Astrocyte (in vitro differentiated cells and primary cell): ENCODE measurements around the gene AKAP13. TPM values are rescaled to one million over a fixed set of nuclear protein-coding genes. Genes with fewer than 3 reads are reported as not detected.

Source experiments
- DNase-seq: peaks from one replicate; pipeline ENCODE4 v3.0.0-alpha.2; 2010; ENCODE audit warnings: low read depth
- FAIRE-seq: peaks from 2 replicates; lab custom pipeline; 2011; peaks lifted over from hg19 to GRCh38; lab: Jason Lieb, UNC
- H2AFZ ChIP-seq: 2 replicates; pipeline ENCODE4 v1.6.0; 2012; ENCODE audit warnings: low read depth, low read length, inconsistent platforms
- H3K27ac ChIP-seq: 2 replicates; pipeline ENCODE4 v1.5.1; 2011; ENCODE audit warnings: low read depth, low read length, inconsistent platforms
- H3K27me3 ChIP-seq: 2 replicates; pipeline ENCODE4 v1.6.0; 2011; ENCODE audit warnings: low read length, inconsistent platforms; ENCODE audit not compliant: insufficient read depth
- H3K36me3 ChIP-seq: 2 replicates; pipeline ENCODE4 v1.5.1; 2011; ENCODE audit warnings: low read length, inconsistent platforms; ENCODE audit not compliant: insufficient read depth
- H3K4me1 ChIP-seq: 2 replicates; pipeline ENCODE4 v1.5.1; 2011; ENCODE audit warnings: low read length, inconsistent platforms; ENCODE audit not compliant: insufficient read depth
- H3K4me2 ChIP-seq: 2 replicates; pipeline ENCODE4 v1.6.0; 2012; ENCODE audit warnings: low read length, inconsistent platforms
- H3K4me3 ChIP-seq: 2 replicates; pipeline ENCODE4 v1.5.1; 2011; ENCODE audit warnings: low read depth, mild to moderate bottlenecking, low read length, inconsistent platforms; ENCODE audit not compliant: insufficient read depth
- H3K79me2 ChIP-seq: 2 replicates; pipeline ENCODE4 v1.6.0; 2012; ENCODE audit warnings: mild to moderate bottlenecking, low read length, inconsistent platforms; ENCODE audit not compliant: insufficient read depth
- H3K9ac ChIP-seq: 2 replicates; pipeline ENCODE4 v1.6.0; 2012; ENCODE audit warnings: mild to moderate bottlenecking, low read length, inconsistent platforms
- H3K9me3 ChIP-seq: 2 replicates; pipeline ENCODE4 v1.5.1; 2012; ENCODE audit warnings: low read depth, mild to moderate bottlenecking, low read length, inconsistent platforms; ENCODE audit not compliant: insufficient read depth
- H4K20me1 ChIP-seq: 2 replicates; pipeline ENCODE4 v1.6.0; 2012; ENCODE audit warnings: low read length, inconsistent platforms; ENCODE audit not compliant: insufficient read depth
- H3K27ac Mint-ChIP-seq: one replicate; pipeline ENCODE4 v1.8.0; 2021; ENCODE audit warnings: mild to moderate bottlenecking, mixed read lengths; ENCODE audit not compliant: unreplicated experiment
- H3K27me3 Mint-ChIP-seq: one replicate; pipeline ENCODE4 v1.8.0; 2021; ENCODE audit warnings: low read depth, mixed read lengths; ENCODE audit not compliant: unreplicated experiment
- H3K36me3 Mint-ChIP-seq: one replicate; pipeline ENCODE4 v1.8.0; 2021; ENCODE audit warnings: low read depth, mixed read lengths; ENCODE audit not compliant: unreplicated experiment
- H3K4me1 Mint-ChIP-seq: one replicate; pipeline ENCODE4 v1.8.0; 2021; ENCODE audit warnings: low read depth, mixed read lengths; ENCODE audit not compliant: unreplicated experiment
- H3K4me3 Mint-ChIP-seq: one replicate; pipeline ENCODE4 v1.8.0; 2021; ENCODE audit warnings: mild to moderate bottlenecking, moderate library complexity, mixed read lengths; ENCODE audit not compliant: unreplicated experiment
- H3K9me3 Mint-ChIP-seq: one replicate; pipeline ENCODE4 v1.8.0; 2021; ENCODE audit warnings: mild to moderate bottlenecking, mixed read lengths; ENCODE audit not compliant: unreplicated experiment
- EZH2 ChIP-seq: IDR thresholded peaks from 2 replicates; pipeline ENCODE4 v1.6.1; 2012; ENCODE audit warnings: mild to moderate bottlenecking, low read length, inconsistent platforms; ENCODE audit not compliant: insufficient read depth
- total RNA-seq: library from RNA; stranded (reverse); gene quantifications from 2 replicates; pipeline ENCODE4 v1.2.1, GENCODE V29; 2021
- TF ChIP-seq, protein P1 (sequence below): IDR thresholded peaks from 2 replicates; pipeline ENCODE4 v1.5.1; 2011; ENCODE audit warnings: low read depth, mild to moderate bottlenecking, inconsistent platforms, low read length, moderate library complexity; ENCODE audit not compliant: insufficient read depth

The AKAP13 gene
- total RNA-seq, 1 donor from 2014 or later = 98.2 TPM

DNA sequence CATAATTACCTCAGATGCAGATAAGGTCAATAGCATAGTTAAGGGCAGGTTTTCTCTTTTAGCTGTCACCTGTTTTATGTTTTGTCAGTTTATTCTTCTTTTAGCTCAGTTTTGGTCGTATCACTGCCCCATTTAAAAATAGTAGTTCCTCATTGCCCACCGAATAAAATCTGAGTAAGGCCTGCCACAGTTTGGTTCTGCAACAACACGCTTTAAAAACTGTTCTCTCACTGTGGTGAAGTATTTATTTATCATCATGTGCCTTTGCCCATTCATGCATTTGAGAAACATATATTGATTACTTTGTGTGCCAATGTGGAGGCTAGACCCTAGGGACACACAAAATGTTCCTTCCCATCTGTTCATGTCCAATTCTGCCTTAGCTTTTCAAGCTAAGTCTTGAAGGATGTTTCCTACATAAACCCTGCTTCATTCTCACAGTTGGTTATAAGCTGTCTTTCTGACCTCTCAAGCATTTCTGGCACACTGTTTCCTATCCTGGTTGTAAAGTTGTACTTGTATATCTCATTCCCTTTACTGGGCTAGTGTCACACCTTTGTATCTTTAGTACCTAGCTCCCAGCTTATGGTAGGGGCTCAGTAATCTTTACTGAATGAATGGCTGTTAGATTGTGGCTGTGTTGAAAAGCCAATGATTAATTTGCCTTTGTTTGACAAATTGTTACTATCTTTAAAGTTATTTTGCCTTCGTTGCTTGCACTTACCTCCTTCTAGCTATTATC, 23.9 kb downstream of the AKAP13 start:
- Mint-ChIP-seq H3K9me3 (no peaks in the 10 kb centered on the region), H3K4me1 (peaks cover 55% of the 10 kb centered on the region), H3K27me3 (no peaks in the 10 kb centered on the region), H3K27ac (peak overlapping the region; percentile 79), H3K4me3 (peak overlapping the region; percentile 47), H3K36me3 (peaks cover 1% of the 10 kb centered on the region)
- DNase-seq = peak; percentile 10
- no peak for FAIRE-seq
- H2AFZ ChIP-seq = no peak overlapping the region
- no peak for TF ChIP-seq EZH2
- TF ChIP-seq, protein P1, sequence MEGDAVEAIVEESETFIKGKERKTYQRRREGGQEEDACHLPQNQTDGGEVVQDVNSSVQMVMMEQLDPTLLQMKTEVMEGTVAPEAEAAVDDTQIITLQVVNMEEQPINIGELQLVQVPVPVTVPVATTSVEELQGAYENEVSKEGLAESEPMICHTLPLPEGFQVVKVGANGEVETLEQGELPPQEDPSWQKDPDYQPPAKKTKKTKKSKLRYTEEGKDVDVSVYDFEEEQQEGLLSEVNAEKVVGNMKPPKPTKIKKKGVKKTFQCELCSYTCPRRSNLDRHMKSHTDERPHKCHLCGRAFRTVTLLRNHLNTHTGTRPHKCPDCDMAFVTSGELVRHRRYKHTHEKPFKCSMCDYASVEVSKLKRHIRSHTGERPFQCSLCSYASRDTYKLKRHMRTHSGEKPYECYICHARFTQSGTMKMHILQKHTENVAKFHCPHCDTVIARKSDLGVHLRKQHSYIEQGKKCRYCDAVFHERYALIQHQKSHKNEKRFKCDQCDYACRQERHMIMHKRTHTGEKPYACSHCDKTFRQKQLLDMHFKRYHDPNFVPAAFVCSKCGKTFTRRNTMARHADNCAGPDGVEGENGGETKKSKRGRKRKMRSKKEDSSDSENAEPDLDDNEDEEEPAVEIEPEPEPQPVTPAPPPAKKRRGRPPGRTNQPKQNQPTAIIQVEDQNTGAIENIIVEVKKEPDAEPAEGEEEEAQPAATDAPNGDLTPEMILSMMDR = no peak
- no peaks in the 10 kb centered on the region for H3K27me3 ChIP-seq
- H3K36me3 ChIP-seq = no peaks in the 10 kb centered on the region
- H4K20me1 ChIP-seq = peaks cover 4% of the 10 kb centered on the region
- H3K9ac ChIP-seq = peak overlapping the region; percentile 70
- H3K4me1 ChIP-seq = peaks cover 64% of the 10 kb centered on the region
- peaks cover 95% of the 10 kb centered on the region for H3K79me2 ChIP-seq
- peak overlapping the region; percentile 77 for H3K27ac ChIP-seq
- H3K9me3 ChIP-seq = no peaks in the 10 kb centered on the region
- peak overlapping the region; percentile 73 for H3K4me2 ChIP-seq
- peak overlapping the region; percentile 2 for H3K4me3 ChIP-seq

DNA sequence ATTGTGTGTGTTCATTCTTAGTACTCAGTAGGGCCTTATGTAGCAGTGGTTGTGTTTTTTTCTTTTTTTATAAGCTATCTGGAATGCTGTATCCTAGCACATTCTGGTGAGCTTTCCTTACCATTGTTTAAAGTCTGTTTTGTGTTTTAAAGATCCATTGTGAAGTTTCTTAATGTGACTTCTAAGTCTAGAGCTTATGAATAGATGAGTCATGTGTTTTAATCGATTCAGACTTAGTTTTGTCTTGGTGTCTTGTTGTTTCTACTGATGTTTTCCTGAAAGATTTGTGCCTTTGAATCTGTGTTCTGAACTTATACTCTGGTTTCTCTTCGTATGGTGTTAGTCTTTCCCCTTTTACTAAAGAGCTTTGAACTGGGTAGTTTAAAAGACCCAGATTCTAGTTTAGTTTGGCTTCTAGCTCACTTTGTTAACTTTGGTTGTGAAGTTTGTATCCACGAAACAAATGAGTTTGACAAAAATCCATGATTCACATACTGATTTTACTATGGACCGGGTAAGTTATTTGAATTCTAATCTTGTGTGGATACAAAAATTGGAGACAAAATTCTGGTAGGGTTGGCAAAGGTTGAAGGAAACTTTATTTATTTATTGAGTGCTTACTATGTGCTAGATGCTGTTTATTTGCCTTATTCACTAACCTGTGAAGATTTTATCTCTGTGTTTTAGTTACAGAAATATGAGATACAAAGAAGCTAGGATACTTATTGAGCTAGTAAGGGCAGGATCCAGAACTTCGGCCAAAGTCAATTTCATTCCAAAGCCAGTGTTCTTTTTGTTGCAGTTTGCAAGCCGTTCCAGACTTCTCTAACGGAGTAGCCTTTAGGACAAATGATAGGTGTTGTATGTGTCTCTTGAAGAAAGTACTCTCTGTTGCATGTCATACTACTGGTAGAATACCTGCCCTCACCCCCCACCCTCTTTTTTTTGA, 24.8 kb downstream of the AKAP13 start:
- Mint-ChIP-seq H3K27me3 (no peaks in the 10 kb centered on the region), H3K27ac (peak overlapping the region; percentile 79), H3K4me1 (peaks cover 55% of the 10 kb centered on the region), H3K4me3 (peak overlapping the region; percentile 47), H3K36me3 (peaks cover under 1% of the 10 kb centered on the region), H3K9me3 (no peaks in the 10 kb centered on the region)
- Histone ChIP-seq H3K79me2 (peaks cover 95% of the 10 kb centered on the region), H3K4me3 (peak overlapping the region; percentile 20), H3K4me1 (peaks cover 64% of the 10 kb centered on the region), H3K9ac (peak overlapping the region; percentile 70), H2AFZ (no peak overlapping the region), H3K36me3 (no peaks in the 10 kb centered on the region), H3K4me2 (peak overlapping the region; percentile 73), H4K20me1 (peaks cover 4% of the 10 kb centered on the region), H3K9me3 (no peaks in the 10 kb centered on the region), H3K27ac (peak overlapping the region; percentile 77), H3K27me3 (no peaks in the 10 kb centered on the region)
- TF ChIP-seq EZH2 = no peak
- TF ChIP-seq, protein P1 = no peak
- DNase-seq (peak; percentile 69), FAIRE-seq (peak; percentile 68)
